Gastroesophageal sphincter (tissue), 3 donors: ENCODE data around the gene SUN1.
"Not testable (repeated sequence)": the region's sequence is repeated elsewhere in the genome, so short reads cannot be mapped to it uniquely, and the experiment has no call there.

ENCODE experiments used
- CTCF ChIP-seq, 4 experiments: fragments of 200-600 bp in 2 of 4; fragments of 450-650 bp in 2 of 4; sonication (generic) in 1 of 4; IDR thresholded peaks; one replicate each; pipeline ENCODE4 v1.5.1; 2017 to 2019; ENCODE audit warnings: antibody characterized with exemption in 4 of 4, mild to moderate bottlenecking in 2 of 4, moderate library complexity in 2 of 4
- EP300 ChIP-seq: sonication (generic); formaldehyde crosslinking; IDR thresholded peaks from one replicate; pipeline ENCODE4 v1.6.1; 2017; ENCODE audit warnings: antibody characterized with exemption, mild to moderate bottlenecking
- POLR2A ChIP-seq, 2 donors: fragments of 450-650 bp; IDR thresholded peaks; one replicate each; pipeline ENCODE4 v1.6.1; 2017; ENCODE audit warnings: antibody characterized with exemption in 2 of 2, mild to moderate bottlenecking in 2 of 2, moderate library complexity in 1 of 2
- POLR2AphosphoS5 ChIP-seq: sonication (generic); formaldehyde crosslinking; IDR thresholded peaks from one replicate; pipeline ENCODE4 v1.6.1; 2017; ENCODE audit warnings: antibody characterized with exemption

- TF ChIP-seq CTCF (IDR thresholded peaks at IDR 0.05); POLR2AphosphoS5; POLR2A (IDR thresholded peaks at IDR 0.05); EP300: not testable (repeated sequence)
Observed at GRCh38 chr7:924042-924441, 91.8 kb downstream of the SUN1 start.
